ENCODE data around the gene KIAA0513. TPM values are rescaled to one million over a fixed set of nuclear protein-coding genes. Genes with fewer than 3 reads are reported as not detected.

KIAA0513 gene
- total RNA-seq, 1 donor from 2014 or later: 56.1 TPM

- Mint-ChIP-seq H3K4me3 (ENCODE audit: unreplicated experiment) (no peak overlapping the region), H3K27ac (ENCODE audit: unreplicated experiment) (no peak overlapping the region), H3K4me1 (ENCODE audit: low read depth, unreplicated experiment) (peaks cover 28% of the 10 kb centered on the region), H3K9me3 (ENCODE audit: unreplicated experiment) (peaks cover 6% of the 10 kb centered on the region), H3K27me3 (ENCODE audit: unreplicated experiment) (peaks cover 6% of the 10 kb centered on the region), H3K36me3 (ENCODE audit: unreplicated experiment) (no peaks in the 10 kb centered on the region)
- no peak for DNase-seq
- TF ChIP-seq CTCF (IDR thresholded peaks at IDR 0.05; ENCODE audit: partially characterized antibody, unreplicated experiment): no peak
Measured at GRCh38 chr16:85007496-85008214, 19.9 kb upstream of the KIAA0513 start.

DNA sequence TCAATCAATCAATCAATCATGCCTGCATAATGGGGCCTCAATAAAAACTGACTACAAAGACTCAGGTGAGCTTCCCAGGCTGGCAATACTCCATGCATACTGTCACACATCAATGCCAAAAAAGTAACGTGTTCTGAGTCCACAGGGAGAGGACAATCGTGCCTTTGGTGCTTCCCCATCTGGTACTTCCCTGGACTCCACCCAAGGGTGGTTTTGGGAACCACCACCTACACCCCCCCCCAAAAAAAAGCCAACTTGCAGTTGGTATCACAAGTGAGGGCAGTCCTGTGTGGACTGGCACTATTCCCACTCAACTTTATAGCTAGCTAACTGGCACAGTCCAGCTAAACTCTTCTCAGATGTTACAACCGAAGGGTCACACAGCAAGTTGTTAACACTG lies 19.3 kb upstream of the KIAA0513 start:
- H3K27ac Mint-ChIP-seq (ENCODE audit: unreplicated experiment): no peak overlapping the region
- no peaks in the 10 kb centered on the region for H3K36me3 Mint-ChIP-seq (ENCODE audit: unreplicated experiment)
- H3K4me1 Mint-ChIP-seq (ENCODE audit: low read depth, unreplicated experiment): peaks cover 24% of the 10 kb centered on the region
- no peak for TF ChIP-seq CTCF (IDR thresholded peaks at IDR 0.05; ENCODE audit: partially characterized antibody, unreplicated experiment)
- peaks cover 6% of the 10 kb centered on the region for H3K27me3 Mint-ChIP-seq (ENCODE audit: unreplicated experiment)
- DNase-seq: no peak
- no peak overlapping the region for H3K4me3 Mint-ChIP-seq (ENCODE audit: unreplicated experiment)
- H3K9me3 Mint-ChIP-seq (ENCODE audit: unreplicated experiment): peaks cover 6% of the 10 kb centered on the region

- H3K4me3 Mint-ChIP-seq (ENCODE audit: unreplicated experiment): peak overlapping the region; percentile 94
- H3K27me3 Mint-ChIP-seq (ENCODE audit: unreplicated experiment): peaks cover 6% of the 10 kb centered on the region
- H3K36me3 Mint-ChIP-seq (ENCODE audit: unreplicated experiment): no peaks in the 10 kb centered on the region
- no peak for DNase-seq
- H3K4me1 Mint-ChIP-seq (ENCODE audit: low read depth, unreplicated experiment): peaks cover 9% of the 10 kb centered on the region
- peaks cover 8% of the 10 kb centered on the region for H3K9me3 Mint-ChIP-seq (ENCODE audit: unreplicated experiment)
- H3K27ac Mint-ChIP-seq (ENCODE audit: unreplicated experiment): peak overlapping the region; percentile 90
- no peak for TF ChIP-seq CTCF (IDR thresholded peaks at IDR 0.05; ENCODE audit: partially characterized antibody, unreplicated experiment)
Measured at GRCh38 chr16:85010446-85010930, 17.1 kb upstream of the KIAA0513 start.

DNA sequence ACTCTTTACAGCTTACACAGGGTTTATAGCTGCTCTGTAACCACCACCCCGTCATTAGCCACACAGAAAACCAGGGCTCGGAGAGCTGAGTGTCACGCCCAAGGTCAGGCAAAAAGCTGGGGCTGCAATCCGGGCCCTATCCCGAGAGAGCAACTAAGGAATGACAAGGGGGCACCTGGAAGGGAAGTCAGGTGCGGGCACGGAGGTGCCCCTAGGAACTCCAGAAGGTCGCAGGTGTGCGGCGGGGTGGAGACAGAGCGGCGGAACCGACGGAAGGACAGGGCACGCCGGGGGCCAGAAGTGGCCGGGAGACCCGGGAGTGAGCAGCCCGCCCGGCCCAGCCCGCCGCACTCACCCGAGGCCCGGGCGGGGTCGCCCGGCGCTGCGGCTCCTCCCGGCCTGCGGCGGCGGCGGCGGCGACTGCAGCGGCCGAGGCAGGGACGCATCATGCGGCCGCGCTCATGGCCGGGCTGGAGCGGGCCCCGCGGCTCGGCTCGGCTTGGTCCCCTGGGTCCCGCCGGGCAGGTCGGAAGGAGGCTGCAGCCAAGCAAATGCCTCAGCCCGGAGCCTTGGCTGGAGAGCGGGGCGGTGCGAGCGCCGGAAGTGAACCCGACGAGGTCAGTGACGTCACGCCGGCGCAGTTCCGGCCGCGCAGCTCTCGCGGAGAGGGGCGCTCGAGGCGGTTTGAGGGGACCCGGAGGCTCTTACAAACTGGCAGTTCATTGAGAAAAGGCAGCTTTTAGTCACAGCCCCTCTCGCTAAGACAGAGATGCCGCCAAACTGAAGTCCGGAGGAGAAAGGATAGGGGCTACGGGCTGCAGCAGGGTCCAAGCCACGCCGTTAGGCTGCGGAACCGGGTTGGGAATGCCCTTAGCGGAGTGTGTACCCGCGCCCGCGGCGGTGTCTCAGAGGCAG lies 16.4 kb upstream of the KIAA0513 start, which contains the start of gene ZDHHC7:
Gene ZDHHC7, minus strand, starts transcription at position 605 of the 915 bp plus-strand sequence. CDS start 20,917 bp downstream, outside the sequence.
- Mint-ChIP-seq H3K36me3 (ENCODE audit: unreplicated experiment) (no peaks in the 10 kb centered on the region), H3K9me3 (ENCODE audit: unreplicated experiment) (peaks cover 8% of the 10 kb centered on the region), H3K27ac (ENCODE audit: unreplicated experiment) (peak within 1 kb of the TSS; percentile 97)

More for the DNA sequence above, 16.4 kb upstream of the KIAA0513 start, which contains the start of gene ZDHHC7:
- Mint-ChIP-seq H3K27me3 (ENCODE audit: unreplicated experiment) (peaks cover 6% of the 10 kb centered on the region), H3K4me3 (ENCODE audit: unreplicated experiment) (peak within 1 kb of the TSS; percentile 96), H3K4me1 (ENCODE audit: low read depth, unreplicated experiment) (peaks cover 7% of the 10 kb centered on the region)
- peak; percentile 18 for TF ChIP-seq CTCF (IDR thresholded peaks at IDR 0.05; ENCODE audit: partially characterized antibody, unreplicated experiment)
- DNase-seq: peak; percentile 95
